HG03025 (cell line): Measurements from ENCODE around the gene CFAP46.

ENCODE experiments used
- ATAC-seq: cut with Tn5 transposase; IDR thresholded peaks from one replicate; pipeline ENCODE4 v1.9.1; 2021; ENCODE audit warnings: mild to moderate bottlenecking, moderate library complexity; ENCODE audit not compliant: unreplicated experiment, low FRiP score

The CFAP46 gene

GRCh38 chr10:132942101-132943057 is at the start of gene CFAP46:
Gene CFAP46, minus strand, starts transcription at chr10:132942570. Its CDS starts 86 bp downstream, at chr10:132942484.
- ATAC-seq, result no peak

DNA sequence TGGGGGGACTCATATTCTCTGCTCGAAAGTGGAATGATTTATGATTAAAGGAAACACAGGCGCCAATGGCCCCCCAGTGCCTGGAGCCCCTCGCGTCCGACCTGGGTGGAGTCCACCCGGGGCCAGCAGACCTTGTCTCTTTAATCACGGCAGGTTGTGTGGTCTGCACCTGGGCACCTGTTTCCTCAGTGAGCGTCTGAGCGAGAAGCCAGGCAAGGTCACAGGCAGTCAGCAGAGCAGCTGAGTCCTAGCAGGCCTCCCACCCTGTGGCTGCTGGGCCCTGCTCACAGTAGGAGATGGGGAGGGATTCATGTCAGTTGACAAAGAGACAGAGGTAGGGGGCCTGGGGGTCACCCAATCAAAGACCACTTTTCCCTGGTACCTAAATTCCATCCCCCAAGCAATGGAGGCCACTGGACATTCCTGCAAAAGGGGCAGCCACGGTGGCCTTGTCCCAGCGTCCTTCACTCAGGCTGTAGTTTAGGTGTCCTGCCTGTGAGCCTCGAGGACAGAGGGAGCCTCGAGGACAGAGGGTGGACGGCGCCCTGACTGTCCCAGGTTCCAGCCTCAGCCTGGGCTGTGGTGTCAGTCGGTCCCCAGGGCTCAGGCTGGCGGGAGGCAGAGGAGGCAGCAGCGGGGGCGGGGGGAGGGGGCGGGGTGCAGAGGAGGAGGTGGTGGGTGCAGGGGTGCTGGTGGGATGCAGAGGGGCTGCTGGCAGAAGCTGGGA is 49.5 kb upstream of the CFAP46 start:
- ATAC-seq, result no peak

DNA sequence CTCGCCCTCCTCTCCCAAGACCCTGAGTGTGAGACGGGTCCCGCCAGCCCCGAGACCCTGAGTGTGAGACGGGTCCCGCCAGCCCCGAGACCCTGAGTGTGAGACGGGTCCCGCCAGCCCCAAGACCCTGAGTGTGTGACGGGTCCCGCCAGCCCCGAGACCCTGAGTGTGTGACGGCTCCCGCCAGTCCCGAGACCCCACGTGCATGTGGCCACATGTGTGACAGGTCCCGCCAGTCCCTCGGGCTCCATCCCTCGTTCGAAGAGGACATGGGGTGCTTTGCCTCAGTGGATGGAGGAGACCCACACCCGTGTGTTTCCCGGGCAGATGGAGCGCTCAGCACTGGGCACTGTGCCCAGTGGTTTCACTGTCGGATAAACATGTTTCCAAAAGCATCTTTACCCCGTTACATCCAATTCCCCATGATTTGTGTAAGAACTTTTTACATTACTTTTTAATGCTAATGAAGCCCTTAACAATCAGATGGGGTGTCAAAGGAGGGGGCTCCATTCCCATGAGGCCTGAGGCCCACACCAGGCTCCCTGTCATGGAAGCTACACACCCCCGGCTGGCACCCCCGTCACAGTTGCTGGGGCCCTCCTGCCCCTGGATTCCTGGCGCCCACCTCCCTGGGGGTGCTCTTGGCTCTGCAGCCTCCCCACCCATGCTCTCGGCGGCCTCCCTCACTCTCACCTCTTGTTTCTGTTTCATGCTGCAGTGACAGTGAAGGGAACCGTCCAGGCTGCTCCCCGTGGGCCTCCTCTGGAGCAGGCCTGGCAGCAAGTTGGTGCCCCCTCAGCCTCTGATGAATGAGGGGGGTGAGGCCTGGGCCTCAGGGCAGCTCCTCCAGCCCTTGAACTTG is 48.5 kb upstream of the CFAP46 start:
- ATAC-seq, result no peak

GRCh38 chr10:132989476-132990415 is 47.4 kb upstream of the CFAP46 start:
- no peak for ATAC-seq

GRCh38 chr10:132988988-132989387 is 46.6 kb upstream of the CFAP46 start:
- ATAC-seq, result no peak

GRCh38 chr10:132987671-132988571 is 45.6 kb upstream of the CFAP46 start:
- ATAC-seq, result no peak

GRCh38 chr10:132986978-132987377 is 44.6 kb upstream of the CFAP46 start:
- no peak for ATAC-seq

GRCh38 chr10:132986576-132986975 is 44.2 kb upstream of the CFAP46 start:
- no peak for ATAC-seq

DNA sequence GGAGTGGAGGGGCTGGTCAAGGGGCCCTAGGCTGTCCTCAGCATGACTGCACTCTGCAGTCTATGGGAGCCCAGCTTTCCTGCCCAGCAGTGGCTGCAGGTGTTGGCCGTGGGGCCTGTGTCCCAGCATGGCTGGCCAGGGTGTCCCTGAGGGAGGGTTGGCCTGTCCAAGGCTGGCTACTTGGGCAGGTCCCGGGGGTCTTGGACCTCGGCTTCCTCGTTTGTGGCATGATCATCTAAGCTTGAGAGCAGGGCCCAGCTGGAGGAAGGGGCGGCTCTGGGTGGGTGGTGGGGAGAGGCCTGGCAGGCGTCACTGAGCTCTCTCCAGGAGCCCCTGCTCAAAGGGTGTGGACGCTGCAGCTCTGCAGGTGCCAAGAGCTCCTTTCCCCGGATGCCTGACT is 43.7 kb upstream of the CFAP46 start:
- ATAC-seq, result no peak

- no peak for ATAC-seq
These were observed 43.2 kb upstream of the CFAP46 start for GRCh38 chr10:132985546-132985900.

- no peak for ATAC-seq
These were observed 42.6 kb upstream of the CFAP46 start for GRCh38 chr10:132984801-132985545.

- no peak for ATAC-seq
These were observed 41.6 kb upstream of the CFAP46 start for GRCh38 chr10:132984008-132984295.

DNA sequence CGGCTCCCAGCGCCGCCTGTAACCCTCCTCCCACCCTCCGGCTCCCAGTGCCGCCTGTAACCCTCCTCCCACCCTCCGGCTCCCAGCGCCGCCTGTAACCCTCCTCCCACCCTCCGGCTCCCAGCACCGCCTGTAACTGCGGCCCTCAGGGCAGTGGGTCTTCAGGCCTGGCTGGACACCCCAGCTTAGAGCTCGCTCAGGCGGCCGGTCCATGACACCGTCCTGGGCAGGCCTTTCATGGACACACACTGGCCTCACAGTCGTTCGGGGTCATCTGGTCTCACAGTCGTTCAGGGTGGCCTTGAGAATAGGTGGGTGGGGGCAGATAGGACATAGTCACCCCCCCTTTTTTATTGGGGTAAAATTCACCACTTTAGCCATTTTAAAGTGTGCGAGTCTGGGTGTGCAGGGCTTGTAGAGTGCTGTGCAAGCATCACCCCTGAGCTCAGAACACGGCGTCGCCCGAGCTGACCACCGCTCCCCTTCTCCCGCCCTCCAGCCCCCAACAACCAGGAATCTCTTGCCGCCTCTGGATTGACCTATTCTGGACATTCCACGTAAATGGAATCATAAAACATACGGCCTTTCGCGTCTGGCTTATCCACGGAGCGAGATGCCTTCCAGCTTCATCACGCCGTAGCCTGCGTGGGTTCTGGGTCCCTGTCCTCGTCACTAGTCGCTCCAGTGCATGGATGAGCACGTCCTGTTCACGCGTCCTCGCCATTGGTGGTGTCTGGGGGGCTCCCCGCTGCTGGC is 41.1 kb upstream of the CFAP46 start:
- no peak for ATAC-seq

DNA sequence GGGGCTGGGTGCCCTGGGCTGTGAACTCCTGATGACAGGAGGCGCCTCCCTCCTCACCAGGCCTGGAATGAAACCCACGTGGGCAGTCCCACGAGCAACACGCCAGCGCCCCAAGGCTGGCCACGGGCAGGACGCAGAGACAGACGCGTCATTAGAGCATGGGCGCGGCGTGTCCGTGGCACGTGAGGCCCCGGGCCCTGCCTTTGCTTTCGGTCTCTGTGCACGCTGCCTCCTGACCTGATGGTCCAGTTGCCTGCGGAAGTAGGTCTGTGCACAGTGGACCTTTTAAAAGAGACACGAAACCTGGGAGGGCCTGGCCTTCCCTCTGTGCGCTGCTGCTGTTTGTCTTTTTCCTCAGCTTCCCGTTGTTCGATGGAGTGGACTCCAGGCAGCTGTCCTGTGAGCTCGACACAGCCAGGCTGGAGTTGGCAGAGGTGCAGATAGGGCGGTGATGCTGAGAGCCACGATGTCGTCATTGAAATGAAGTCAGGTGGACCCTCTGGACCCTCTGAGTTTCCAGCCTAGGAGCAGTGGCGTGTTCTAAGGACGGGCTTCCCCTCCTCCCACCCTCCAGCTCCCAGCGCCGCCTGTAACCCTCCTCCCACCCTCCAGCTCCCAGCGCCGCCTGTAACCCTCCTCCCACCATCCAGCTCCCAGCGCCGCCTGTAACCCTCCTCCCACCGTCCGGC is 40.1 kb upstream of the CFAP46 start:
- no peak for ATAC-seq

GRCh38 chr10:132981746-132982145 is 39.4 kb upstream of the CFAP46 start:
- ATAC-seq, result no peak

DNA sequence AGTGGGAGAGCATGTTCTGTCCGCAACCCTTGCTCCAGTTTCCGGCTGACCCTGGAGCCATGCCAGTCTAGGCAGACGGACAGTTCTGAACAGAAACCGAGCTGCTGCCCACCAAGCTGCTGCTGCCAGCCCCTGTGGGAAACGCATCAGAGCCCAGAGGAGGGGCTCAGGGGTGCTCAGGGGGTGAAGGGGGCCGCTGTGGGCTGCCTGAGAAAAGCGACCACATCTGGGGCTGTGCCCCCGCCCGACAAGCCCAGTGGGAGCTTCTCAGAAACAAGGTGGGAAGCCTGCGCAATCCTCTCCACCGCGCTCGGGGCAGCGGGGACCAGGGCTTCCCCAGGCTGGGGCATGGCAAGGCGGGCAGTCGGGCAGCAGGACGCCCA is 38.8 kb upstream of the CFAP46 start:
- ATAC-seq, result no peak
